HEK293T (cell line): ENCODE measurements around the gene ZNF469.

Experiments used
- CTCF ChIA-PET: fragments of 350-600 bp; formaldehyde crosslinking; extraction: SDS; loops from one replicate; lab custom pipeline; 2021; ENCODE audit warnings: antibody characterized with exemption, inconsistent platforms; lab: Yijun Ruan, JAX
- POLR2A ChIA-PET: fragments of 350-600 bp; formaldehyde crosslinking; extraction: SDS; loops from one replicate; lab custom pipeline; 2020; ENCODE audit warnings: antibody characterized with exemption, inconsistent platforms; lab: Yijun Ruan, JAX
- DNase-seq: peaks from one replicate; pipeline ENCODE4 v3.0.0; 2012; ENCODE audit warnings: mixed read lengths; ENCODE audit errors: extremely low spot score
- ARNT ChIP-seq: fragments of 450-650 bp; IDR thresholded peaks from 2 replicates; pipeline ENCODE4 v1.6.1; 2017; ENCODE audit warnings: mild to moderate bottlenecking
- BHLHE40 ChIP-seq: fragments of 450-650 bp; IDR thresholded peaks from 2 replicates; pipeline ENCODE4 v1.6.1; 2016; ENCODE audit warnings: mild to moderate bottlenecking, moderate library complexity, borderline replicate concordance
- CTBP1 ChIP-seq: fragments of 450-650 bp; IDR thresholded peaks from 2 replicates; pipeline ENCODE4 v1.6.1; 2016; ENCODE audit warnings: borderline replicate concordance
- ELF4 ChIP-seq: fragments of 450-650 bp; IDR thresholded peaks from 2 replicates; pipeline ENCODE4 v1.6.1; 2017; ENCODE audit warnings: antibody characterized with exemption
- FOXA1 ChIP-seq: fragments of 450-650 bp; IDR thresholded peaks from 2 replicates; pipeline ENCODE4 v1.6.1; 2016; ENCODE audit warnings: mild to moderate bottlenecking
- FOXK2 ChIP-seq: fragments of 450-650 bp; IDR thresholded peaks from 2 replicates; pipeline ENCODE4 v1.6.1; 2016; ENCODE audit warnings: mild to moderate bottlenecking
- FOXM1 ChIP-seq: fragments of 450-650 bp; IDR thresholded peaks from 2 replicates; pipeline ENCODE4 v1.6.1; 2017; ENCODE audit warnings: mild to moderate bottlenecking, borderline replicate concordance
- HDGF ChIP-seq: fragments of 450-650 bp; IDR thresholded peaks from 2 replicates; pipeline ENCODE4 v1.6.1; 2017; ENCODE audit warnings: antibody characterized with exemption, borderline replicate concordance
- L3MBTL2 ChIP-seq: fragments of 450-650 bp; conservative IDR thresholded peaks from 2 replicates; pipeline ENCODE4 v1.6.1; 2016; ENCODE audit warnings: mild to moderate bottlenecking
- LEF1 ChIP-seq: fragments of 450-650 bp; IDR thresholded peaks from 2 replicates; pipeline ENCODE4 v1.6.1; 2017; ENCODE audit warnings: mild to moderate bottlenecking, borderline replicate concordance
- NFRKB ChIP-seq: fragments of 450-650 bp; IDR thresholded peaks from 2 replicates; pipeline ENCODE4 v1.6.1; 2016; ENCODE audit warnings: mild to moderate bottlenecking, moderate library complexity
- SP1 ChIP-seq: fragments of 450-650 bp; IDR thresholded peaks from 2 replicates; pipeline ENCODE4 v1.6.1; 2017
- SUZ12 ChIP-seq: fragments of 450-650 bp; IDR thresholded peaks from 2 replicates; pipeline ENCODE4 v1.6.1; 2016; ENCODE audit warnings: mild to moderate bottlenecking
- TARDBP ChIP-seq: fragments of 450-650 bp; IDR thresholded peaks from 2 replicates; pipeline ENCODE4 v1.6.1; 2016
- ZNF384 ChIP-seq: fragments of 450-650 bp; IDR thresholded peaks from 2 replicates; pipeline ENCODE4 v1.6.1; 2016
- TF ChIP-seq, protein P1 (sequence below): fragments of 450-650 bp; IDR thresholded peaks from 2 replicates; pipeline ENCODE4 v1.6.1; 2016

Gene ZNF469

GRCh38 chr16:88424587-88425235, 42.0 kb downstream of the ZNF469 start:
- POLR2A ChIA-PET, result no interaction called here
- TF ChIP-seq ARNT (no peak), LEF1 (no peak), FOXM1 (no peak), FOXA1 (no peak), CTBP1 (no peak), BHLHE40 (no peak), ELF4 (no peak), HDGF (no peak), FOXK2 (no peak), ZNF384 (no peak), SP1 (no peak), NFRKB (no peak)
- TF ChIP-seq, protein P1, sequence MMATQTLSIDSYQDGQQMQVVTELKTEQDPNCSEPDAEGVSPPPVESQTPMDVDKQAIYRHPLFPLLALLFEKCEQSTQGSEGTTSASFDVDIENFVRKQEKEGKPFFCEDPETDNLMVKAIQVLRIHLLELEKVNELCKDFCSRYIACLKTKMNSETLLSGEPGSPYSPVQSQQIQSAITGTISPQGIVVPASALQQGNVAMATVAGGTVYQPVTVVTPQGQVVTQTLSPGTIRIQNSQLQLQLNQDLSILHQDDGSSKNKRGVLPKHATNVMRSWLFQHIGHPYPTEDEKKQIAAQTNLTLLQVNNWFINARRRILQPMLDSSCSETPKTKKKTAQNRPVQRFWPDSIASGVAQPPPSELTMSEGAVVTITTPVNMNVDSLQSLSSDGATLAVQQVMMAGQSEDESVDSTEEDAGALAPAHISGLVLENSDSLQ, result no peak
- CTCF ChIA-PET, result interaction anchor here (1.1 kb wide), 1 partner anchor 13 kb away, joined by 3 read pairs; no protein-coding TSS in a partner anchor
- no peak for DNase-seq

DNA sequence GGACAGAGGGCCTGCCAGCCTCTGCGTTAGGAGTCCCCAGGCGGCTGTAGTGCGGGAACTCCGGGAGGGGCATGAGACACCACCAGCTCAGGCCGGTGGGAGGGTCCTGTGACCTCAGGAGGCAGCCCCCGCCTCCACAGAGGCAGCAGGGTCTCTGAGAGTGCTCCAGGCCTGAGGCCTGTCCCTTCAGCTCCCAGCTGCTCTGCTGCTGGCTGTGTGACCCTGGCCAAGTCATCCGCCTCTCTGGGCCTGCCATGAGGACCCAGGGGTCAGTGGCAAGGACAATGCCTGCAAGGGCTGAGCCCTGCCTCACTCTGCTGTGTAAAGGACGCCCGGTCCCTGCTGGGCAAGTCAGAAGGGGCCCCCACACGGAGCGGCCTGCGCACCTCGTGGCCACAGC, 43.3 kb downstream of the ZNF469 start:
- ChIA-PET POLR2A (no interaction called here), CTCF (no interaction called here)
- no peak for TF ChIP-seq TARDBP
- TF ChIP-seq SUZ12, result no peak
- no peak for TF ChIP-seq LEF1
- no peak for TF ChIP-seq SP1
- no peak for TF ChIP-seq FOXA1
- no peak for TF ChIP-seq NFRKB
- no peak for TF ChIP-seq HDGF
- TF ChIP-seq ELF4, result no peak
- no peak for TF ChIP-seq BHLHE40
- no peak for TF ChIP-seq ARNT
- TF ChIP-seq, protein P1, result no peak
- TF ChIP-seq CTBP1, result no peak
- no peak for TF ChIP-seq FOXK2
- no peak for TF ChIP-seq FOXM1
- TF ChIP-seq L3MBTL2, result no peak
- DNase-seq, result no peak

DNA sequence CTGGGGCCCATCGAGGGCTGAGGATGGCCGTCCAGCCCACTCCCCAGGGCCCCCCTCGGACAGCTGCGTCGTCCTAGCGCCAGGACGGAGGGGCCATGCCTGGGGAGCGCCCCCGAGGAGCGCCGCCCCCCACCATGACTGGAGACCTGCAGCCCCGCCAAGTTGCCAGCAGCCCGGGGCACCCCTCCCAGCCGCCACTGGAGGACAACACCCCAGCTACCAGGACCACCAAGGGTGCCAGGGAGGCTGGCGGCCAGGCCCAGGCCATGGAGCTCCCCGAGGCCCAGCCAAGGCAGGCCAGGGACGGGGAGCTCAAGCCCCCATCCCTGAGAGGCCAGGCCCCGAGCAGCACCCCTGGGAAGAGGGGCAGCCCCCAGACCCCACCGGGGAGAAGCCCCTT, 44.6 kb downstream of the ZNF469 start:
- CTCF ChIA-PET, result no interaction called here

DNA sequence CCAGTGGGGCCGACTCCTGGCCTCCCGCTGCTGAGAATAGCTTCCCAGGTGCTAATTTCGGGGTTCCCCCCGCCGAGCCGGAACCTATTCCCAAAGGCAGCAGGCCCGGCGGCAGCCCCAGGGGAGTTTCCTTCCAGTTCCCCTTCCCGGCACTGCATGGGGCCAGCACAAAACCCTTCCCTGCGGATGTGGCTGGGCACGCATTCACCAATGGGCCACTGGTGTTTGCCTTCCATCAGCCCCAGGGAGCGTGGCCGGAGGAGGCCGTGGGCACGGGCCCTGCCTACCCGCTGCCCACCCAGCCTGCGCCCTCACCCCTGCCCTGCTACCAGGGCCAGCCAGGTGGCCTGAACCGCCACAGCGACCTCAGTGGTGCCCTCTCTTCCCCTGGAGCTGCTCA, 45.4 kb downstream of the ZNF469 start:
- POLR2A ChIA-PET, result no interaction called here
- no peak for TF ChIP-seq TARDBP
- no peak for TF ChIP-seq FOXM1
- TF ChIP-seq SUZ12, result no peak
- no peak for TF ChIP-seq ZNF384
- no peak for TF ChIP-seq HDGF
- TF ChIP-seq FOXK2, result no peak
- no peak for TF ChIP-seq ELF4
- no peak for TF ChIP-seq NFRKB
- no peak for TF ChIP-seq ARNT
- no peak for TF ChIP-seq BHLHE40
- no peak for TF ChIP-seq CTBP1
- no peak for TF ChIP-seq L3MBTL2
- no peak for TF ChIP-seq SP1
- no peak for TF ChIP-seq LEF1
- DNase-seq, result no peak
- CTCF ChIA-PET, result no interaction called here

More for the DNA sequence above, 44.6 kb downstream of the ZNF469 start:
- TF ChIP-seq FOXK2 (no peak), ELF4 (no peak), SP1 (no peak), ZNF384 (no peak), LEF1 (no peak), HDGF (no peak), BHLHE40 (no peak), FOXA1 (no peak), FOXM1 (no peak), NFRKB (no peak), TARDBP (no peak), L3MBTL2 (no peak)
- DNase-seq, result no peak
- POLR2A ChIA-PET, result no interaction called here

- no peak for TF ChIP-seq ARNT
- TF ChIP-seq L3MBTL2, result no peak
- no peak for TF ChIP-seq FOXA1
- TF ChIP-seq SUZ12, result no peak
- TF ChIP-seq, protein P1, result no peak
- no peak for TF ChIP-seq HDGF
- ChIA-PET POLR2A (no interaction called here), CTCF (no interaction called here)
- DNase-seq, result no peak
These were observed 46.0 kb downstream of the ZNF469 start for GRCh38 chr16:88428616-88429386.
